Stimulated activated CD8-positive, alpha-beta memory T cell treated with anti-CD3 and anti-CD28 coated beads, Interleukin-4, amount 100 ng/mL, for 1 hour (primary cell): ENCODE data around the gene CACNA2D3.
"Not testable (repeated sequence)": the region's sequence is repeated elsewhere in the genome, so short reads cannot be mapped to it uniquely, and the experiment has no call there.

Experiments used
- DNase-seq, 2 donors: peaks; one replicate each; pipeline ENCODE4 v3.0.0-alpha.2; 2020; ENCODE audit warnings: low read depth in 2 of 2, low spot score in 1 of 2

Gene CACNA2D3

DNA sequence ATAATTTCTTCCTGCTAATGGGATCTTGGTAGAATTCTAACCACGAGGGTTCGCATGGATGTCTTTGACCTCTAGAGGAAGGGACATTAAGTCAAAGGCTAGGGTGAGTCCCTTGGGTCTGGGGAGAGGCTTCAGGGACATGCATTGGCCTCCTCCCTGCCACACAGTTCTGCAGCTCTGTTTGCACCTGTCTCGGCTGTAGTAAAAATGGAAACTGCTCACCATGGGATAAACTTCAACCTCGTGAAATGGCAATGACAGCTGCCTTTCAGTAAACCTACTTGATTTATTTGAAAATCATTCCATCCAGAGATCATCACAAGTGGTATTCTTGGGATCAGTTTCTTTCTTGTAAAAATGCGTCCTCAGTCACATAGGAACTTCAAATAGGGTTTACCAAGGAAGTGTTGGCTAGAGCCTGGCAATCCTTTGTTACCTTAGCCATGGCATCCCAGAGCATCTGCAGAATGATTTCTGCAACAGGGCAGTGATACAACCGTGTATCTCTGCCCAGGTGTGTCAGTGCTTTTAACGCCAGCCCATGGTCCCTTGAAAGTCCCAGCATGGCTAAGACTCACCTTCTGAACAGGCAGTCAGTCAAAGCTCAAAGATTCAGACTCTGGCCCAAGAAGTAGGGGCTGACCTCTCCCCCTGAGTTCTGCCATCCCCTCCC is 819.5 kb downstream of the CACNA2D3 start:
- no peak for DNase-seq

DNA sequence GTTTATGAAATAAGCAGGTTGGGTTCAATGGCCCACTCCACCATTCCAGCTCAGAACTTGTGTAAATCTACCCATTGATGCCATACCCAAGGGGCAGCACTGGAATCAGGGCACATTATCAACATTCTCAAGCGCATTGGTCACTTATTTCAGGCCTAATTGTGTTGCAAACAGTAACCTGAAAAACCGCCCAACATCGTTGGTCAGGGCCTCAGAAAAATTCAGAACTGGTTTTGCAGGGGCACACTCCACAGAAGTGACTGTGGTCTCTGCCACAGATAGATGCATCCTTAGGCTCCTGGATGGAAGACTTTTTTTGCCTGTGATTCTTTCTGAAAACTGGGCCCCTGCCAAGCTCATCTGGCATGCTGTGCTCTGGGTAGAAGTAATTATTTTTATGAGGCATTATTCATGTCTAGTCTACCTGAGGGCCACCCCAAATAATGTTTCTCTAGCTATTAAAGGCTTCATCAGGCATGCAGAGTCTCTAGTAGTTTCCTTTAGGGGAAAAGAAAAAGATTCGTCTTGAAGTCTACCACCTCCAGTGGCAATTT is 827.2 kb downstream of the CACNA2D3 start:
- DNase-seq, result no peak

DNA sequence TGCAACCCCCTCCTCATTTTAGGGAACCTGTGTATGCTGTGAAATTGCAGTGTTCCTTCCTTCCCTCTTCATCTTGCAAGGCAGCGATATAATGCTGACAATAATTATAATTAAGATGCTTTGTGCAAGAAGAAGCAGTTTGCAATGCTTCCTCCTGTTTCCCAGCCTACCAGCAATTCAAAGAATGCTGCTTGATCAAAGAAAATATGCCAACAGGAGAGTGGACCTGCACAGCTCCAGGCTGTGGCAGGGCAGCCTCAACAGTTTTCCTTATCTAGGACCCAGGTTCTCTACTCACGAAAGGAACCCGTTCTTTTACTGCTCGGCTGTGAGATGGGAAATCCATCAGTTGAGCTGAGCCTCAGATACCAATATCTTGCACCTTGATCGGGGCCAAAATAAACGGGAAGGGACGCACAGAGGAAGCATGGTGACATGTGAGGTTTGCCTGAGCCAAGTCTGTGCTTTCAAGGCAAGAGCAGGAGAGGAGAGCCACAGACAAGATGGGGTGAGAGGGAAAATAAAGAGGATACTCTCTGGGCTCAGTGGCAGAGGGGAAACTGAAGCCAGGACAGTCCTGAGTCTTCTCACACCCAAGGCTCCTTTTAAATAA is 828.1 kb downstream of the CACNA2D3 start:
- DNase-seq, result no peak

DNA sequence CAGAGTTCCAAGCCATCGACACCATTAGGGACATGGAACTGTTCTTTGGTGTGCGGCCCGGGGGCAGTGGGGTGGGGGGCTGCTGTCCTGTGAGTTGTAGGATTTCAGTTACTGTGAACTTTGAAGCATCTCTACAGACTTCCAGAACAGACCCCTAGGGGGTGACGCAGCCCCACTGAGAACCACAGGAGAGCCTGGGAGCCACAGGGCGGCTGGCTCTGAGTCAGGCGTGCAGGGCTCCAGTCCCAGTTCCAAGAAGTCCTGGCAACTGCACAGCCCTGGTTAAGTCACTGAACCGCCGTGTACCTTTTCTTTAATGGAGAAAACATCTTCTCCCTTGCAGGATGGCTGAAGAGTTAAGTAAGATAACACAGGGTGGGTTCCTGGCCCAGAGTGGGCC is 829.1 kb downstream of the CACNA2D3 start:
- DNase-seq, result no peak

GRCh38 chr3:54954022-54954421 is 831.7 kb downstream of the CACNA2D3 start:
- no peak for DNase-seq

DNA sequence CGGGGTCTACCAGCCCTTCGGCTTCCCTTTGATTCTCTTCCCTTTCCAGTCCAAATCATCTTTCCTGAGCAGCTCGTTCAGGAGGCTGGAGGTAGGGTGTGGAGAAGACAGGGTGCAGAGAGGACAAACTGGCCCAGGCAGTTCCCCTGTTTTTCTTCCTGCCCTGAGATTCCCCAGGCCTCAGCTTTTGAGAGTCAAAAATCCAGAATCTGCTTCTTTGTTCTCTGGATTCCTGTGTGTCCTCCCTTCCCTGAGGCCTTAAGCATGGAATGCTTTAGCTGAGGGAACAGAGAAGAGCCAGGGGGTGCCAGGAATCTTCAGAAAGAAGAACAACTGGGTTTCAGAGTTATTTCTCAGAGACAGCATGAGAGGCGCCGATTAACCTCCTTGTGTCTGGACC is 832.2 kb downstream of the CACNA2D3 start:
- DNase-seq, result no peak

DNA sequence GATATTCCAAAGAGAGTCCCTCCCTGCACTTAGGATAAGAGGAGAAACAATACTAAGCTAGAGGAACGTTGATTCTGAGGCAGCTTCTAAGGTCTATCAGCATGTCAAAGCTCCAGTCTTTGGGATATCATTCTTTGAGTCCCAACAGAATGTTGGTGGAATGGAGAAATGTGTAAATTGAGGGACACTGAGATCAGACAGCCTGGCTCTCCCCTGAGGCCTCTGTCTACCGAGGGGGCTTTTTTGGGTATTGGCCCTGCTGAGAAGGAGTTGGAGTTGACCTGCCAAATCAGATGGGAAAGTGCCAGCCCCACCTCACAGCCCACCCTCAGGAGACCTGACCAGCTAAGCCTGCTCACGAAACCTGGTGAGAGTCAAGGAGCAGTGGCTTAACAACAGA is 833.1 kb downstream of the CACNA2D3 start:
- no peak for DNase-seq

DNA sequence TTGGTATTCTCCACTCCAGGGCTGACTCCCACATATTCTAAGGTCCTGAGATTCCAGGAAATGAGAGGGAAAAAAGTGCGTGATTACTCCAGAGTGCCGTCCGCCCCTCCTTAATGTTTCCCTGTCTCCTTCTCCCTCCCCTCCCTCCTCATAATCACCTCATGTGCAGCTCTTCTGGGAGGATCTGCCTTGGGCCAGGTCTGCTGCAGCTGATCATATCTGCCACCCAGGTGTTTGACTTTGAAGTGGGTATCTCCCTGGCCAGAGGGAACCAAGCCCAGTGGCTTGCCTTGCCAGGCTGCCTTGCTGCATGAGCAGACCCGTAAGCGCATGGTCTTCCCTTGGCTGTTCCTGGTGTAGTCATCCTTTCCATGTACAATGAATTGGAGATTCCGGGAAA is 833.6 kb downstream of the CACNA2D3 start:
- no peak for DNase-seq

DNA sequence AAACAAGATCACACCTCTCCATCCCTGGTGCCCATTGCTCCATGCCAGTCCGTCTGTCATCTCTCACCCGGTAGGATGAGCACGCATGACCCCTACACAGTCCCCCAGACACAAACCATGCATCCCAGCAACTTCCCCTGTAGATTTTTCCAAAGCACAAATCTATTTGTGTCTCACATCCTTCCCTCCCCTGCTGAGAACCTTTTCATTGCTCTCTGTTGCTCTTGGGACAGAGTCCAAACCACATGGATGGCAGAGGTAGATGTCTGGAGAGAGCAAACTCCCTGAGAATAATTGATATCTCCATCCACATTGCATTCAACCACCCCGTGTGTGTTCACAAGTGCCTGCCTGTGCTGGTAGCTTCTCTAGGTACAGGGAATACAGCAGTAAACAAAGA is 835.4 kb downstream of the CACNA2D3 start:
- DNase-seq, result no peak

GRCh38 chr3:54960082-54960481 is 837.7 kb downstream of the CACNA2D3 start:
- DNase-seq, result no peak

- no peak for DNase-seq
These were observed 838.3 kb downstream of the CACNA2D3 start for GRCh38 chr3:54960701-54961100.

GRCh38 chr3:54962200-54962599 is 839.8 kb downstream of the CACNA2D3 start:
- DNase-seq, result no peak

DNA sequence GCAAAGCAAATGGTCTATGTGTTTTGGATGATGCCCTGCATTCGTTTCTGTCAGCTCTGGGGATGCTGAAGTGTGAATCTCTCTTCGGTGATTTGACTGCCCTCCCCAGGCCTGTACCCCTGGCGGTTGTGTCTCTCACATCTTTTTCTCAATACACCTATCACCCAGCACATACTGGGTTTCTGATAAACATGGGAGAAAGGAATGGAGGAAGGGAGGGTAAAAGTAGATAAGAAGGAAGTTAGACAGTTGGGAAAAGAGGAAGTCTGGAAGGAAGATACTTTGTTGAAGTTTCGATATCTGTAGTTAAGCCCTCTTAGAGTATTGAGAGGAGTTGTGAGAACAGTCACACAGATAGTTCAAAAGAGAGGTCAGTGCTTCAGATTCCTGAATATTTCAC is 841.3 kb downstream of the CACNA2D3 start:
- no peak for DNase-seq

GRCh38 chr3:54964081-54964480 is 841.7 kb downstream of the CACNA2D3 start:
- DNase-seq, result no peak

DNA sequence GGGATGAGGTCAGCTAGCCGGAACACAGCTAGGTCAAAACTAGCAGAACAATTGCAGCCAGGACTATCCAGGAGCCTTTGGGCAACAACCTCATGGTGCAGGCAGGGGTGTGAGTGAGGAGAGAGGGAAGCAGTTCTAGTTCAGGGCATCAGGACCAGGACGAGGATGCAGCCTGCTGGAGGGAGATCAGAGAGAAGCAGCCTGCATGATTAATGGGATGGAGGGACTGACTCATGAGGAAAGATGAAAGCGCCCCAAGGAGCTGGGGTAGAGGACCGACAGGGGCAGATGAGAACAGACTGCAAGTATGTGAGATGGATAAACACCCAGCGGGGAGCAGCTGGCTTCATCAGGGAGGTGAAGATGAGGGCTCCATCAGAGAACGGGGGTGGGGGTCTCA is 843.4 kb downstream of the CACNA2D3 start:
- DNase-seq, result no peak

DNA sequence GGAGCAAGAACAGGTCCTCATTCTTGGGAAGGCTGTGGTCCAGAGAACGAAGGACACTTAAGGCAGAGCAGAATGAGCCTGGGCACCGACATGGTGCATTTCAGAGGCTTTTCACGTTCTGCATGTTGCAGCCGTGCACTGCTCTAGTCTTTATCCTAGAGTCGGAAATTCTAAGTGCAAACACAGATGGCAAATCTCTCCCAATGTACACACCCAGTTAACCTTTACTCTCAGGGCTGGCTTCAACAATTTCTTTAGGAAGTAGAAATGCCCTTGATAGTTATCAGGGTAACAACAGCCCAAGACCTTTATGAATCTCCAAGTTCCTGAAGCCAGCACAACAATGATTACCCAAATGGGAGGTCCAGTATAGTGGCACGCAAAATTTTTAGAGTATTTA is 844.6 kb downstream of the CACNA2D3 start:
- no peak for DNase-seq

DNA sequence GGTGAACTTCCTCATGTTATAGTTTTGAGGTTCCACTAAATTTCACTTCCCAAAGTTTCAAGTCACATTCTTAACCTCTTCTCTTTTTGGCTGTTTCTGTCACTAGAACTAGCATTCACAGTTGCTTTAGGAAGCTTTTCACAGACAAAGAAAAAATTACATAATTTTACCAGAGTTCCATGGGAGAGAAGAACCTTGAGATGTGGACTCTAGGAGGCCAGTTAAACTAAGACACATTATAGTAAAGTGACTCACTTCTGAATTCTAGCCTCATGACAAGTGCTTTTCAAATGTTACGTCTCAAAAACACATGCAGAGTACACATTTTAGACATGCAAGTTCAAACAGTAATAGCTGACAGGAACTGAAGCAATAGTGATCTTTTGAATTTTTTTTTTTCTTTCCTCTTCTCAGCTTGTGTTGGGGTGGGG is 845.4 kb downstream of the CACNA2D3 start:
- DNase-seq, result no peak

DNA sequence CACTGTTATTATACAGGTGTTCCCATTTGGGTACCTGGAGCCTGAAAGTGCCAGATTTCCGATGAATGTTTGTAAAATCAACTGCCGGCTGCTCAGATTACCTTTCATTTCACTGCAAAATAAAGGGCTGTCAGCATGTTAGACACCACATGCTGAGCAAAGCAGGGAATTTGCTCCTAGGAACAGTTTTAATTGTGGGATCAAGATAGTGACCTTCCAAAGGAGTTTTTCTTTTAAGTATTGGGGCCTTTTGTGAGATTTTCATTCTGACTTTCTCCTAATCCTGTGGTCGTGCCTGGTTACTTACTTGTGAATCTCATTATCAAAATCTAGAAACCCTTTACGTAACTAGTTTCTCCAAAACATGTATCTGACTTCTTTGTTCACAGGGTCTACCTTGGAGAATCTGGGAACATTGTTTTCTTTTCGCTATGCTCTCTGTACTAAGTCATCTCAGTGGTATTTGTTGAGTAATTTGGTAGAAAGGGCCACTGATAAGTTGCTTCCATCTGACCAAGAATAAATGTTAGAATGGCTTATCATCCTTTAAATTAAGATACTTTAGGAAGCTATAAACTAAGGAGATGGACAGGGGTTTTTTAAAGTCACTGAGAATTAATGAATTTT is 846.3 kb downstream of the CACNA2D3 start:
- no peak for DNase-seq

GRCh38 chr3:54969652-54970051 is 847.3 kb downstream of the CACNA2D3 start:
- no peak for DNase-seq

- DNase-seq, result no peak
These were observed 848.5 kb downstream of the CACNA2D3 start for GRCh38 chr3:54970895-54971294.

GRCh38 chr3:54977439-54977838 is 855.1 kb downstream of the CACNA2D3 start:
- DNase-seq, result no peak

DNA sequence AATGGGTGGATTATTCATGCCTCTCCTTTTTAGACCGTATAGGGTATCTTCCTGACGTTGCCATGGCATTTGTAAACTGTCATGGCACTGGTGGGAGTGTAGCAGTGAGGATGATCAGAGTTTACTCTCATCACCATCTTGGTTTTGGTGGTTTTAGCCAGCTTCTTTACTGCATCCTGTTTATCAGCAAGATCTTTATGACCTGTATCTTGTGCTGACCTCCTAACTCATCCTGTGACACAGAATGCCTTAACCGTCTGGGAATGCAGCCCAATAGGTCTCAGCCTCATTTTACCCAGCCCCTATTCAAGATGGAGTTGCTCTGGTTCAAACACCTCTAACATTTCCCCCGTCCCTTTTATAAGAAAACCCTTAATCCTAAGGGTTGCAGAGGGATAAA is 855.6 kb downstream of the CACNA2D3 start:
- DNase-seq, result not testable (repeated sequence)
